Measurements from ENCODE around the gene KIF19.
"Not testable (repeated sequence)": the region's sequence is repeated elsewhere in the genome, so short reads cannot be mapped to it uniquely, and the experiment has no call there.

Gene KIF19

GRCh38 chr17:74276541-74277009, 49.5 kb upstream of the KIF19 start (continued):
- TF ChIP-seq TSHZ2 (CRISPR knock-in tag; IDR thresholded peaks at IDR 0.05) (no peak), ISL1 (CRISPR knock-in tag; IDR thresholded peaks at IDR 0.05) (no peak)

- no peak for ATAC-seq
- TF ChIP-seq ESRRG (CRISPR knock-in tag; IDR thresholded peaks at IDR 0.05), result no peak
- TF ChIP-seq OSR1 (CRISPR knock-in tag; IDR thresholded peaks at IDR 0.05), result no peak
- no peak for TF ChIP-seq RARB (CRISPR knock-in tag; IDR thresholded peaks at IDR 0.05)
- no peak for TF ChIP-seq ZNF70 (CRISPR knock-in tag; IDR thresholded peaks at IDR 0.05)
- TF ChIP-seq ZNF565 (CRISPR knock-in tag; conservative IDR thresholded peaks at IDR 0.05; ENCODE audit: low read depth), result no peak
Observed at GRCh38 chr17:74277935-74278334, 48.1 kb upstream of the KIF19 start.

- ATAC-seq, result not testable (repeated sequence)
Observed at GRCh38 chr17:74279617-74280016, 46.4 kb upstream of the KIF19 start.

- TF ChIP-seq PATZ1 (CRISPR knock-in tag; IDR thresholded peaks at IDR 0.05; ENCODE audit: borderline replicate concordance) (no peak), POU6F1 (CRISPR knock-in tag; IDR thresholded peaks at IDR 0.05; ENCODE audit: borderline replicate concordance, low read depth) (no peak), ZC3H10 (CRISPR knock-in tag; IDR thresholded peaks at IDR 0.05) (no peak), ISL1 (CRISPR knock-in tag; IDR thresholded peaks at IDR 0.05) (no peak), ZFP3 (CRISPR knock-in tag; IDR thresholded peaks at IDR 0.05) (no peak), ESRRG (CRISPR knock-in tag; IDR thresholded peaks at IDR 0.05) (no peak), GLIS3 (CRISPR knock-in tag; IDR thresholded peaks at IDR 0.05) (no peak), BACH2 (CRISPR knock-in tag; IDR thresholded peaks at IDR 0.05; ENCODE audit: borderline replicate concordance) (no peak), RARB (CRISPR knock-in tag; IDR thresholded peaks at IDR 0.05) (no peak), ZNF8 (CRISPR knock-in tag; IDR thresholded peaks at IDR 0.05) (no peak), PPARA (CRISPR knock-in tag; IDR thresholded peaks at IDR 0.05; ENCODE audit: borderline replicate concordance) (no peak)
- no peak for ATAC-seq
Observed at GRCh38 chr17:74280093-74280513, 45.9 kb upstream of the KIF19 start.

GRCh38 chr17:74281799-74282198, 44.2 kb upstream of the KIF19 start:
- TF ChIP-seq CSRNP3 (CRISPR knock-in tag; IDR thresholded peaks at IDR 0.05), result no peak
- TF ChIP-seq ZNF565 (CRISPR knock-in tag; conservative IDR thresholded peaks at IDR 0.05; ENCODE audit: low read depth), result no peak
- no peak for TF ChIP-seq RARB (CRISPR knock-in tag; IDR thresholded peaks at IDR 0.05)
- no peak for TF ChIP-seq POU6F1 (CRISPR knock-in tag; IDR thresholded peaks at IDR 0.05; ENCODE audit: borderline replicate concordance, low read depth)
- no peak for TF ChIP-seq ZC3H10 (CRISPR knock-in tag; IDR thresholded peaks at IDR 0.05)
- TF ChIP-seq CSDC2 (CRISPR knock-in tag; IDR thresholded peaks at IDR 0.05), result no peak
- no peak for TF ChIP-seq CREB5 (CRISPR knock-in tag; IDR thresholded peaks at IDR 0.05; ENCODE audit: low read depth)
- TF ChIP-seq PATZ1 (CRISPR knock-in tag; IDR thresholded peaks at IDR 0.05; ENCODE audit: borderline replicate concordance), result no peak
- TF ChIP-seq PPARA (CRISPR knock-in tag; IDR thresholded peaks at IDR 0.05; ENCODE audit: borderline replicate concordance), result no peak
- ATAC-seq, result no peak

- ATAC-seq, result not testable (repeated sequence)
Observed at GRCh38 chr17:74282274-74282586, 43.8 kb upstream of the KIF19 start.
